Measurements from ENCODE around the gene ZSCAN23. TPM values are rescaled to one million over a fixed set of nuclear protein-coding genes. Genes with fewer than 3 reads are reported as not detected.

ZSCAN23 gene
- total and polyA plus RNA-seq, 9 of the 15 experiments (the other 6 are each of a cell fraction or from before 2014, with no cell fraction given), result 0.05 to 0.29 (median 0.21) TPM; not detected in 1

- TF ChIP-seq ZBTB33 (CRISPR knock-in tag; IDR thresholded peaks at IDR 0.05), result peak; percentile 74
- TF ChIP-seq EP300 (IDR thresholded peaks at IDR 0.05; ENCODE audit: low read length), result peak; percentile 49; the same call in 1 of the 2 replicates
- TF ChIP-seq, protein P1, sequence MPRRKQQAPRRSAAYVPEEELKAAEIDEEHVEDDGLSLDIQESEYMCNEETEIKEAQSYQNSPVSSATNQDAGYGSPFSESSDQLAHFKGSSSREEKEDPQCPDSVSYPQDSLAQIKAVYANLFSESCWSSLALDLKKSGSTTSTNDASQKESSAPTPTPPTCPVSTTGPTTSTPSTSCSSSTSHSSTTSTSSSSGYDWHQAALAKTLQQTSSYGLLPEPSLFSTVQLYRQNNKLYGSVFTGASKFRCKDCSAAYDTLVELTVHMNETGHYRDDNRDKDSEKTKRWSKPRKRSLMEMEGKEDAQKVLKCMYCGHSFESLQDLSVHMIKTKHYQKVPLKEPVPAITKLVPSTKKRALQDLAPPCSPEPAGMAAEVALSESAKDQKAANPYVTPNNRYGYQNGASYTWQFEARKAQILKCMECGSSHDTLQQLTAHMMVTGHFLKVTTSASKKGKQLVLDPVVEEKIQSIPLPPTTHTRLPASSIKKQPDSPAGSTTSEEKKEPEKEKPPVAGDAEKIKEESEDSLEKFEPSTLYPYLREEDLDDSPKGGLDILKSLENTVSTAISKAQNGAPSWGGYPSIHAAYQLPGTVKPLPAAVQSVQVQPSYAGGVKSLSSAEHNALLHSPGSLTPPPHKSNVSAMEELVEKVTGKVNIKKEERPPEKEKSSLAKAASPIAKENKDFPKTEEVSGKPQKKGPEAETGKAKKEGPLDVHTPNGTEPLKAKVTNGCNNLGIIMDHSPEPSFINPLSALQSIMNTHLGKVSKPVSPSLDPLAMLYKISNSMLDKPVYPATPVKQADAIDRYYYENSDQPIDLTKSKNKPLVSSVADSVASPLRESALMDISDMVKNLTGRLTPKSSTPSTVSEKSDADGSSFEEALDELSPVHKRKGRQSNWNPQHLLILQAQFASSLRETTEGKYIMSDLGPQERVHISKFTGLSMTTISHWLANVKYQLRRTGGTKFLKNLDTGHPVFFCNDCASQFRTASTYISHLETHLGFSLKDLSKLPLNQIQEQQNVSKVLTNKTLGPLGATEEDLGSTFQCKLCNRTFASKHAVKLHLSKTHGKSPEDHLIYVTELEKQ (CRISPR knock-in tag; IDR thresholded peaks at IDR 0.05), result no peak
- 0 out of 2 replicates have a peak, but pooled peaks have one; percentile 66 for TF ChIP-seq GATA2 (CRISPR knock-in tag; IDR thresholded peaks at IDR 0.05)
- 0 out of 2 replicates have a peak, but pooled peaks have one; percentile 43 for TF ChIP-seq ZEB2 (IDR thresholded peaks at IDR 0.05)
- TF ChIP-seq NFIC (IDR thresholded peaks at IDR 0.05), result 0 out of 2 replicates have a peak, but pooled peaks have one; percentile 14
- TF ChIP-seq, protein P2, sequence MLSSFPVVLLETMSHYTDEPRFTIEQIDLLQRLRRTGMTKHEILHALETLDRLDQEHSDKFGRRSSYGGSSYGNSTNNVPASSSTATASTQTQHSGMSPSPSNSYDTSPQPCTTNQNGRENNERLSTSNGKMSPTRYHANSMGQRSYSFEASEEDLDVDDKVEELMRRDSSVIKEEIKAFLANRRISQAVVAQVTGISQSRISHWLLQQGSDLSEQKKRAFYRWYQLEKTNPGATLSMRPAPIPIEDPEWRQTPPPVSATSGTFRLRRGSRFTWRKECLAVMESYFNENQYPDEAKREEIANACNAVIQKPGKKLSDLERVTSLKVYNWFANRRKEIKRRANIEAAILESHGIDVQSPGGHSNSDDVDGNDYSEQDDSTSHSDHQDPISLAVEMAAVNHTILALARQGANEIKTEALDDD (IDR thresholded peaks at IDR 0.05), result peak; percentile 33; the same call in 1 of the 2 replicates
- no peak for TF ChIP-seq CEBPZ (IDR thresholded peaks at IDR 0.05; ENCODE audit: borderline replicate concordance, low read depth, low read length)
- TF ChIP-seq TOE1 (IDR thresholded peaks at IDR 0.05; ENCODE audit: borderline replicate concordance), result peak; percentile 74; the same call in 1 of the 2 replicates
- TF ChIP-seq TOE1 (CRISPR knock-in tag; IDR thresholded peaks at IDR 0.05; ENCODE audit: borderline replicate concordance, low read depth), result no peak
- TF ChIP-seq MITF (IDR thresholded peaks at IDR 0.05), result peak; percentile 28; the same call in 1 of the 2 replicates
- TF ChIP-seq SP1 (CRISPR knock-in tag; IDR thresholded peaks at IDR 0.05), result peak; percentile 72
These were observed 59.8 kb downstream of the ZSCAN23 start (continued) for GRCh38 chr6:28383235-28384142.
